GM18870 (cell line): ENCODE results near the gene KISS1.

Source experiments
- ATAC-seq: cut with Tn5 transposase; IDR thresholded peaks from one replicate; pipeline ENCODE4 v1.9.1; 2021; ENCODE audit warnings: moderate library complexity; ENCODE audit not compliant: unreplicated experiment

Gene KISS1

DNA sequence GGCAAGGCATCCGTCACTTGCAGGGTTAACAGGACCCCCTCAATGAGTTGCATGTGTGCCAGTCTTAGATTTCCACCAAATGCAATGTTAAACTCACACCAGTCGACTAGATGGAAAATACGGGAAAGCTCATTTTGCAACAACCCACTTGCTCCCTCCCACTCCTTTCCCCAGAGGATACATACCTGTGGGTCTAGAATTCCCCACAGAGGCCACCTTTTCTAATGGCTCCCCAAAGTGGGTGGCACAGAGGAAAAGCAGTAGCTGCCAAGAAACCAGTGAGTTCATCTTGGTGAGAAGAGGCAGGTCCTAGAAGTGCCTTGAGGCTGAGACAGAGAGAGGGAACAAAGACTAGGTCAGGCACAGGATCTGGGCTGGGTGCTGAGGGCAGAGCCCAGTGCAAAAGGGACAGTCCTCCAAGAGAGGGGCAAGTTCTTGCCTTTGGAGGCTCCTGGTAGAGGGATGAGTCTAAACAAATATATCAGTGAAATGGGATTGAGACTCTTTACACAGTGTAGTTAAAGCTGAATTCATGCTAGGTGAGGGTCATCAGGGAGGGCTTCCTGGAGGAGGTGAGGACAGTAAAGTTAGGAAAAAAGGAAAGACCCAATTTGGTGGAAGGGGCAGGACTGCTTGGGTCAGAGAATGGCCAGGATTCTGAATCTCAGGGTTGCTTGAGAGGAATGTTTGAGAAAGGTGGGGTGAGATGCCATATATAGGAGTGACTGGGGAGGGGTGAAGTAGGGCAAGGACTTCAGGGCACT, 3.5 kb downstream of the KISS1 start:
- ATAC-seq, result no peak

DNA sequence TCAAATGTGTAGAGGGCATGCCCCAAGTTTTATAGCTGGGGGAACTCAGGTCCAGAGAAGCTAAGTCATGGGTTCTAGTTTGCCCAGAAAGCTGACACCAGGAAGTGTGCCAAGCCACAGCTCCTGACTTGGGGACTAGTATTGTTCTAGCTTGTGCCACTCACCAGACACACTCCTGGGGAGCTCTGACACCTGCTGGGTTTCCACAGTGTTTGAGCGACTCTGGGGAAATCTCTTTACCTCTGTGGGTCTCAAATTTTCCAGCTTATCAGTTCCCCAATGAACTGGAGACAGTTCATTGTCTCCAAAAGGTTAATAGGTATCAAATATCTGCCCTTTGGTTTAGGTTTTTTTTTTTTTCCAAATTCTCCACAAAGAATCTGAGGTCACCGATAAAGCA, 4.2 kb downstream of the KISS1 start:
- ATAC-seq, result no peak

DNA sequence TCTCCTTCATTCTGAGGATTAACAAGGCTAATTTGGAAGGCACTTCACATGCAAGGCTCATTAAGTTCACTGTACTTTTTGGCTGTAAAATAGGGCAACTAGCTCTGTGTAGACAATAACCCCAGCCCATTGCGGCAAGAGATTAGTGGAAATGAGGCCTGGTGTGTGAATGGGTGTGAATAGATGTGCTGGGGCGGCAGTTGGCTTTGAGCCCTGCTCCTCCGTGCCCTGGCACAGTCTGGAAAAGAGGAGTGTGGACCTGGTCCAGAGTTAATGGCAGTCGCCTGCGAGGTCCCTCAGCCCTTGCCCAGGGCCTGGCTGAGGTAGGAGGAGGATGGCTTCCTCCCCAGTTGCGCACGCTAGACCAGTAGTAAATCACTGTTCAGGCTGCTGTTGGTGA, 4.8 kb downstream of the KISS1 start:
- no peak for ATAC-seq

DNA sequence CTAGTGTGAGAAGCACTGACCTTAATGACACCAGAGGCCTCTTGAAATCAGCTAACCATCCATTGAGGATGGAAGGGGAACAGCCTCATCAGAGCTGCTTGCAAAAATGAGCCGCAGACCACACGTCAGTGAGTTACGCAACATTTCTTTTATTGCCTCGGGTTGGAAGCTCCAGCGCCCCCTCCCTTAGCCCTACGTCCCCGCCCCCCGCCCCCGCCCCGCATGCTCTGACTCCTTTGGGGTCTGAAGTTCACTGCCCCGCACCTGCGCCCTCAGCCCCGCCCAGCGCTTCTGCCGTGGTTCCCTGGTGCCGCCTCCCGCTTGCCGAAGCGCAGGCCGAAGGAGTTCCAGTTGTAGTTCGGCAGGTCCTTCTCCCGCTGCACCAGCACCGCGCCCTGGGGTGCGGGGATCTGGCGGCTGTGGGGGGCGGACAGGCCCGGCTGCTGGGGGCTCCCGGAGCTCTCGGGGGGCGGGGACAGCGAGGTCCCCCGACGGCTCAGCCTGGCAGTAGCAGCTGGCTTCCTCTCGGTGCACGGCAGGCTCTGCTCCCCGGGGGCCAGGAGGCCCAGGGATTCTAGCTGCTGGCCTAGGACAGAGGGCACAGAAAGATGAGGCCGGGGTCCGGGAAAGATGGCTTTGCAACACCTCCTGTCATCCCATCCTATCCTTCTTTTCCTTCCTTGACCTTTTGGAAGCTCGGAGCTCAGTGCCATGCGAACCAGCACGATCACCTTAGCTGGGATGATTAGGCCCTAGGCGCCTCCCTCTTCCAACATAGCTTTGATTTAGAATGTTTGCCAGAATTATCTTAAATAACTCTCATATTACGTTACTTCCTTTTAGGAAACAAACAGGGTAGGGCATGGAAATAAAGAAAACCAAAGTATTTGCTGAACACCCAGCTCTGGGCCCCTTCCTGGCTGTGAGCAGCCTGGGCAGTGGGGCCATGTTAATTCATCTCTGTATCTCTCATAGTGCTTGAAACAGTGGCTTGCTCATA, 5.8 kb downstream of the KISS1 start:
- no peak for ATAC-seq

DNA sequence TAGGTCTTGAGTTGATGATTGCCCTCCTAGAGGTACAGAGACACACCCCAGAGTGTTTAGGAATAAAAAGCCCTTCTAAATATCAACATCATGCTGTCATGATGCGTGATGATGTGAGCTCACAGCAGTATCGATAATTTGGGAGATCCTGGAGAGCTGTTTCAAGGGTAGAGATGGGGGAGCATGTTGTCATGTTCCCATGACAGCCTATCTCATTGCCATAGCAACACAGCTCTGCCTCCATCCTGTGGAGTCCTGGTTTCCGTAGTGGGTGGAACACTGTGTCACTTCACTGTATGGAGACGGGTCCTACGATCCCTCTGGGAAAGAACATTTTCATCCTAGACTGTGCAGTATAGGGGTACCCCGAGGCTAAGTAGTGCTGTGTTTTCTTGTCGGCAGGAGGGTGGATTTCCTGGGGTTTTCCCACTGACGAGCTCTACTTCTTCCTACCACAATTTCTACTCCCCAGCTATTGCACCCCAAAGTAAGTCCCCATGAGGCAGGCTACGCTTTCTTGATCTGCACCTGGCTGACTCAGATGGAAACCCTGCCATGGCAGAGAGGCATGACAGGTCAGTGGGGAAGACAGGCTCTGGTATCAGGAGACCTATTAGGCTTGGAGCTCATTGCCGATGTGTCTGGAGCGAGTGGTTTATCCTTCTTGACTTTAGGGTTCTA, 7.2 kb downstream of the KISS1 start:
- no peak for ATAC-seq

DNA sequence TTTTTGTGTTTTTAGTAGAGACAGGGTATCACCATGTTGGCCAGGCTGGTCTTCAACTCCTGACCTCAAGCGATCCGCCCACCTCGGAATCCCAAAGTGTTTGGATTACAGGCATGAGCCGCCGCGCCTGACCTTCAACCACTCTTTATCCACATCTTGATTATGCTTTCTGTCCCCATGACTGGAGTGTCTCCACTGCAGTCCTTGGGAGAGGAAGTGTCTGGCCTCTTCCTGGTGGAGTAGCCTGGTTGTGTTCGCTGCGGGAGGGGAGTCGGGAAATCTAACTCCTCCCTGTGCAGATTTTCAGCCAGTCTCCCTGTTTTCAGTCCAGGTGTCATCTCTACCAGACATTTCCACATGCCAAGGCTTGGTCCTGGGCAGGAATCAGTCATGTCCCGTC, 9.7 kb downstream of the KISS1 start:
- no peak for ATAC-seq

DNA sequence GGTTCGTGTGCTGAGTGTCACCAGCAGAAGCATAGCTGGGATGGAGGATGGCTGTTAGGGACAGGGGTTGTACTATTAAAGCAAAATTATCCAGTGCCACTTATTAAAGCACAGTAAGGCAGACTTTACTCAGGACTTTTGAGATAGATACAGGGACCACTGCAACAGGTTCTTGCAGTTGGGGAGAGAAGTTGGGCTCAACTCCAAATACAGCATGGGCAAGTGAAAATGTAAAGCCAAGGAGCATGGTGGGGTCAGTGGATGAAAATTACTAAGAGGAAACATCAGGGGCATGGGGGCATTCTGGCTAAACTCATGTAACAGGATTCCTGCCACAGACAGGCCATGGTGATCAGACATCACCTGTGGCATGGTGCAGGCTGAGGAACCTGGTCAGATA, 15.2 kb downstream of the KISS1 start:
- no peak for ATAC-seq

DNA sequence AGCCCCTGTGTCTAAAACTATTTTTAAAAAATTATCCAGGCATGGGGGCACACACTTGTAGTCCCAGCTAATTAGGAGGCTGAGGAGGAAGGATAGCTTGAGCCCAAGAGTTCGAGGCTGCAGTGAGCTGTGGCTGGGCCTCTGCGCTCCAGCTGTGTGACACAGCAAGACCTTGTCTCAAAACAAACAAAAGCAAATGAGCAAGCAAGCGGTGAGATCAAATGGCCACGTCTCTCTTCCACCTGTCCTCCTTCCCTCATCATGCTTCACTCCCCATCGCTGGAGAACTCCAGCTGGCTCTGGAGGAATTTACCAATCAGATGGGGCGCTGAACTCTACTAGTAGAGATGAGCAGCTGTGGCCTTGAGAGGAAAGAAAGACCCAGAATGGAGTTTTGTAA, 16.2 kb downstream of the KISS1 start:
- no peak for ATAC-seq

DNA sequence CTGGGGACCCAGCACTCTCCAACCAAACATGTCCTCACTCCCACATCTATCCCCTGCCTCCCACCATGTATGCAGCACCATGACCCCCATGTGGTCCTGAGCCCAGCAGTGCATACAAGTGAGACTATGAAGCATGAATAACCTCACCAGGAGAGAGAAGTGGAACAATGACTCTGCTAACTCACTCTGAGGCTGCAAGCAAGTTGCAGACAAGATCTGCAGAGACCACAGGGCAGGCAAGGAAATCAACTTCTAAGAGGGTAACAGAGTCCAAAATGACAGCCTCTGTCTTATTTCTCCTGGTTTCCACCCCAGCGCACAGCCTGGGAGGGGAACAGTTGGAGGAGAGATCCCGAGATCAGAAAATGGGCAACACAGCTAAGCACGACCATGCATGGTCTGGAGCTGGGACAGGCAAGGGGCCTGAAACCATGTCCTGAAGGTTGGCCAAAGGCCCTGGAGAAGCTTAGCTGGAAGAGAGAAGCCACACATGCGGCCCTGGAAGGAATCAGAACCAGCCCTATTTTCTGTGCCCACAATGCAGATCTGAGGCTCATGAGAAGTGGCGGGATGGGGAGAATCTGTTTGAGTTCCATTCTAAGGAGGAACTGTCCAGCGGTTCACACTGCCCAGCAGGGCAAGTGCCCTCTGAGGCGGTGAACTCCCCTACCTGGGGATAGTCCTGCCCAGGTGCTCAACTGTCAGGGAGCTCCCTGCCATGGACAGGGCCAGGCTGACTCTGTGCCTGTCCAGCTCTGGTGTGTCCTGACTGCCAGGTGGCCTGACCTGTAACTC, 17.6 kb downstream of the KISS1 start:
- ATAC-seq, result no peak

DNA sequence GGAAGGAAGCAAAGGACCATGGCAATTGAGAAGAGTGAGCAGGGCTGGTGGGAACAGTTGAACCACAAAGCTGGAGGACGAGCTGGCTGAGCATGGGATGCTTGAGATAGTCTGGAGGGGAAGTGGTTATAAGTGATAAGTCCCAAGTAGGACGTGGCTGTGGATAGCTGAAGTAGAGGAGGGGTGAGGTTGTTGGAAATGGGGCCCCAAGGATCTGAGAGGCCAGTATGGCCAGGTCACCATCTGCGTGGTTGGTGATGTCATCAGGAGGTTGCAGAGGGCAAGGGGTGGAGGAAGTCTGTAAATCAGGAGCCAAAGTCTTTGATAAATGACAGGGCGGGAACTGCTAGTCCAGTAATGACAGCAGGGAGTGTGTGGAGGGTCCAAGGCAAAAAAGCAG, 19.2 kb downstream of the KISS1 start:
- ATAC-seq, result no peak

DNA sequence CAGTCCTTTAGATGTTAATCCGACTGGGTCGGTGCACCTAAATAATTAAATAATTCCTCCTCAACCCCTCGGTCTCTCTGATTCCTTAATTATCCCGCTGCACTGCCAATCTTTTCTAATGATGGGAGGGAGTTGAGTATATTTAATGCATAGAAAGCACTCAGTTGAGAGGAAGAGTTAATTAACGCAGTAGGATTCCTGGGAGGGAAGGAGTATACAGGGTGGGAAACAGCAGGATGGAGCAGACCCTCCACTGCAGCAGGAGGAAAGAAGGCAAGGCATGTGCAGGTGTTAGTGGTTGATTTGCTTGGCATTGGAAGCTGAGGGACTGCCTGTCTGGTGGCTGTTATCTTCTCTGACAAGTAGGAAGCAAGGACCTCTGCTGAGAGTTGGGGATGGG, 20.2 kb downstream of the KISS1 start:
- no peak for ATAC-seq

DNA sequence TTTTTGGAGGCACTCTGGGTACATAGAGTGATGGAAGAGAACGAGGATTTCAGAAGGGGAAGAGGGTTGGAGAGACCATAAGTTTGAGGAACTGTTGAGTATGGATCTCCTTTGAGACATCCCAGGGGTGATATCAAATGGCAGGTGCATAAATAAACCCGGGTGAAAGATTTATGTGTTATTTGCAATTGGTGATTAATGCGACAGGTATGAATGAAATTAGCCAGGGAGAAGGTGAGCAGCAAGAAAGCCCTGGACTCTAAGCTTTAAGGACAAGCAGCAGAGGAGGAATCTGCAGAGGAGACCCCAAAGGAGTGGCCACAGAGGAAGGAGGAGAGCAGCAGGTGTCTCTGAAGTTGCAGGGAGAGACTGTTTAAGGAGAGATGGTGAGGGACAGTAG, 21.3 kb downstream of the KISS1 start:
- ATAC-seq, result no peak

DNA sequence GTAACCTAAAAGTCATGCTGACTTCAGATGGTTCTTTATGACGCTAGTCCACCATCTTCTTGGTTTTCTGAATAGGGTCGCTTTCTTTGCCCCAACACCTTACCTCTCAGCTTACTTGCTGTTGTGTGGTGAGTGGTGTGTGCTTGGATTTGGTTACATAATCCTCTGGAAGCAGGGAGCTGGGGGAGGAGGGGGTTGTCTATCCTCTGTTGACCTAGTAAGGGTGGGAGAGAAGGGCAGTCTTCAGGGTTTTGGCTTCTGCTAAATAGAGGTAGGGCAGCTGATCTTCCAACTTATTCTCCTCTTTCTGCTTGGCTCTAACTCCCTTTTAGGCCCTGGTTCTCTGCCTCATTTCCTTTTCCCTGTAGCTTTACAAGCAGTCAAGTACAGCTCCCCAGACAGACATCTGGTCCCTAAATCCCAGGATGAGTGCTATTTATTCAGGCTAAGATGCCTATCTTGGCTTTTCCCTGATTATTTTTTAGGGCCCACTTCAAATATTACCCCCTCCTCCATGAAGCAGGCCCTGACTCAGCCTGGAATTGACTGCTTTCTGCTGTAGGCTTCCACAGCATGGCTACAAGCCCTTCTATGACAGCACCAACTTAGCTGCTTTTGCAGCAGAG, 23.8 kb downstream of the KISS1 start:
- no peak for ATAC-seq

DNA sequence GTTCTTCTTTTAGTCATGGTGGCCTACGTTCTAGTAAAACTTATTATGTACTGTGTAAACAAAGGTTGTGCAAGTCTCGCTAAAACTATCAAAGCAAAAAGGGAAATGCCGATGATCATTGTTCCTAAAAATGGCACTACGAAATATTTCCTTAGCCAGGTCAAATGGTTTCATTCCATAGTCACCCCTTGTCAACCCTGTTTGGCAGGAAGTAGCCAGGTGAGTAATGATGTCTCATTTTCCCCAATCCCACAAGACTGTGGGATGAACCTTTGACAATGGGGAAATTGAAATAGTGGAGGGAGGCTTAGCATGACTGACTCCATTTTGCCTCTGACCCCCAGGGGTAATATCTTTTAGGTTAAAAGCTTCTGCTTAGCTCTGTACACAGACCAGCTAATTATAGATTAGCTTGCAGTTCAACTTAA, 24.5 kb downstream of the KISS1 start:
- ATAC-seq, result no peak

DNA sequence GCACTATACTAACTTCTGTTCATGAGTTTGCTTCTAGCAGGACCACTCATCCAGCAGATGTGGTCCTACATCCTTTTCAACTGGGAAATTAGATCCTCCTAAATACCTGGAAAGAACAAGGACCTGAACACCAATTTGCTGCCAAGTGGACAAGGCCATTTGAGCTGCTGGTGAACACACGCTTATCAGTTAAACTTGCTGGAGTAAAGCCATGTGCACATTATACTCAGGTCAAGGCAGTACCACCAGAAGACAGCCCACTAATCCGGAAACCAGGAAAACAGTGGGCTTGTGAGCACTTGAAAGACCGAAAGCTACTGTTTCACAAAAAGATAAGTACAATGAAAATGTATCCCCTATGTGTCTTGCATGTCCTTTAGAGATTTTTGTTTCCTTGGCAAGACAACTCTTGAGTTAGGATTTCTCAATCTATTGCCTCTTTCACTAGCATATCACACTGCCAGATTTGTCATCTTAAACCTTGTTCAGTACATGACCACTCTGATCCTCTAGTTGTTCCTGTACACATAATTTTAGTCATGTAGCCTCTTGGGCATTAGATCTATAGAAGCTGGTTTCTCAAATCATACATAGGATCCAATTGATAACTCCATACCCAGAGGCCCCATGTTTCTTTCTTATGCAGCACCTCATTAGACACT, 25.7 kb downstream of the KISS1 start:
- no peak for ATAC-seq

DNA sequence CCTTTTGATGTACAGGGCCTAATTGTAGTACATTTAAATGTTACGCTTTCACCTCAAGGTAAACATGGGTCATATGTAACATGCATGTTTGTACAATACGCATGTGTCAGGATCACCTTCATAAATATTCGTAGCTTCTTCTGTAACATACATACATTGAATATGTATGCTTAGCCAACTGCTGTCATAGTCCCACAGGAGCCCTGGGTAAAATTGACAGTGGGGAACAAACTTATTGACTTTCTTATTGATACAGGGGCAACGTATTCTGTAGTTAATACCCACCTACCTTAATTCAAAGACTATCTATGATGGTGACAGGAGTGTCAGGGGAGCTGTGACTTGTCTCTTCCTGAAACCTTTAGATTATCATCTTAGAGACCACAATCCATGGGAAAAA, 26.4 kb downstream of the KISS1 start:
- no peak for ATAC-seq

DNA sequence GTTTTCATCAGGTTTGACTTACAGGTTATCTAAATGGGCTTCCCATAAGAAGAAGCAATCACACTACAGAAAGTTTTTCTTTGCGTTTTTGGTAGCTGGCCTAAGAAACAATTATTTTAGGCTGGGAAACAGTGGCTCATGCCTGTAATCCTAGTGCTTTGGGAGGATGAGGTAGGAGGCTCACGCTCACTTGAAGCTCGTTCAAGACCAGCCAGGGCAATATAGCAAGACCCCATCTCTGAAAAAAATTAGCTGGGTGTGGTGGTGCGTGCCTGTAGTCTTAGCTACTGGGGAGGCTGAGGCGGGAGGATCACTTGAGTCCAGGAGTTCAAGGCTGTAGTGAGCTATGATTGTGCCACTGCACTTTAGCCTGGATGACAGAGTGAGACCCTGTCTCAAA, 28.6 kb downstream of the KISS1 start:
- ATAC-seq, result no peak

DNA sequence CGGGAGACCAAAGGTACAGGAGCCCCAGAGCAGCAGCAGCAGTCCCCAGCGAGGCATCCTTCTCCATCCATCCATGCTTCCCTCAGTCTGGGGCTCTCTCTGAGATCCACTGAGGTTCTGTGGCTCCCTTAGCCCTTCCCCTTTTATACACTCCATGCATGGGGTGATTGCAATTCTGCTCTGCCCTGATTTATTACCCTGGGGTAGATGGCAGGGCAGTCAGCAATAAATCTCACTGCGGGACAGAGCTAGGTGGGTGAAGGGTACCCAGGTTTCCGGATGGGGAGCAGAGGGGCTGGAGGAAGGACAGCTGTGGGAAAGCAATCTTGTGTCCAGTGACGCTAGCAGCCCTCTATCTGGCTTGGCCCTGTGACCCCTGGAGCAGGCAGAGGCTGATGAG, 30.1 kb downstream of the KISS1 start, which contains the start of gene REN:
Gene REN (minus strand): TSS at position 119 of the 400 bp plus-strand sequence. CDS start 44 bp downstream, at position 75.
- no peak for ATAC-seq

DNA sequence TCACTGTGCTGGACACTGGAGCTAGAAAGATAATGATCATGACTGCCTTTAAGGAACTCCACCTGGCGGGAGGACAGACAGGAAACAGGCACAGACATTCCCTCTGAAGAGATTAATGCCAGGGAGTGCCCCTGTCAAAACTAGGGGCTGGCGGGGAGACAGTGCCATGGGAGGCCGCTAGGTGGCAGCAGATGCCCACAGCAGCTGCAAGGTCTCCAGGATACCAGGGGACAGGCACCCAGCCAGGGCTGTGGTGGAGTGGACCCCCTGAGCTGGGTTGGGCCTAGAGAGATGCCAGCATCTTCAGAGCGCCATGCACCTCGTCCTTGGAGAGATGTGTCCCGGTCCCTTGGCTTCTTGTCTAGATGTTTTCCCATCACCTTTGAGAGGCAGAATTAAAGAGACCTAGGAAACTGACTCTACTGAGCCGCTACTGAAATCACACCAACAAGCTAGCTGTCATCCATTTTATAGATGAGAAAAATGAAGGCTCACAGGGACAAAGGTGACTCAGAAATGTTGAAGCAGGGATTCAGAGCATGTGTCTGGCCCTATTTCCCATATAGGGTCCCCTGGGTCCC, 33.7 kb downstream of the KISS1 start:
- ATAC-seq, result no peak
